Thyroid gland (tissue), 4 donors: ENCODE results near the gene UFC1. TPM values are rescaled to one million over a fixed set of nuclear protein-coding genes. Genes with fewer than 3 reads are reported as not detected.

ENCODE experiments used
- DNase-seq, 2 donors: peaks; one replicate each; pipeline ENCODE4 v3.0.0-alpha.2; 2019
- H3K27ac ChIP-seq, 3 donors: fragments of 200-600 bp; sonication (generic); 1 replicate in 2 of 3; 2 replicates in 1 of 3; pipeline ENCODE4 v1.5.1; 2016 to 2019; ENCODE audit warnings: mild to moderate bottlenecking in 1 of 3, moderate library complexity in 1 of 3
- H3K27me3 ChIP-seq: fragments of 200-600 bp; sonication (generic); one replicate; pipeline ENCODE4 v1.5.1; 2019
- H3K36me3 ChIP-seq, 2 donors: fragments of 200-600 bp; sonication (generic); one replicate each; pipeline ENCODE4 v1.5.1; 2016 to 2019
- H3K4me1 ChIP-seq, 2 donors: fragments of 200-600 bp; sonication (generic); one replicate each; pipeline ENCODE4 v1.5.1; 2017 to 2019
- H3K4me3 ChIP-seq, 3 donors: fragments of 200-600 bp; sonication (generic); replicated peaks in 1 of 3; 1 replicate in 2 of 3; 2 replicates in 1 of 3; pipeline ENCODE4 v1.5.1; 2016; ENCODE audit warnings: mild to moderate bottlenecking in 1 of 3
- H3K9me3 ChIP-seq: fragments of 200-600 bp; sonication (generic); one replicate; pipeline ENCODE4 v1.5.1; 2017
- CTCF ChIP-seq, 6 experiments: fragments of 200-600 bp in 3 of 6; fragments of 450-650 bp in 3 of 6; sonication (generic) in 3 of 6; IDR thresholded peaks; one replicate each; pipeline ENCODE4 v1.5.1; 2016 to 2019; ENCODE audit warnings: antibody characterized with exemption in 6 of 6, mild to moderate bottlenecking in 2 of 6, inconsistent platforms in 1 of 6, moderate library complexity in 1 of 6
- POLR2A ChIP-seq, 2 donors: fragments of 450-650 bp; IDR thresholded peaks; one replicate each; pipeline ENCODE4 v1.6.1; 2017; ENCODE audit warnings: antibody characterized with exemption in 2 of 2, mild to moderate bottlenecking in 2 of 2, moderate library complexity in 1 of 2
- WGBS, 2 donors: methylation state at CpG; one replicate each; pipeline ENCODE4 v1.1.5; 2017; 5-methylcytosine and 5-hydroxymethylcytosine counted together
- intact Hi-C: fragments of 100-400 bp; cut with DNase I; formaldehyde crosslinking; loops from one replicate; pipeline ENCODE4 v1.15.1; 2023
- total RNA-seq, 4 donors: library from RNA; depleted of rRNA; stranded (reverse); fragments of >200 nt; gene quantifications; one replicate each; pipeline ENCODE4 v1.2.3, GENCODE V29; 2016

UFC1 gene
- total RNA-seq, 4 donors from 2014 or later, result 37.6 to 90.4 (median 62.1) TPM

- no peak overlapping the region for H3K27ac ChIP-seq
- peaks cover 20 to 32% of the 10 kb centered on the region in 2 donors for H3K4me1 ChIP-seq
- no peak for DNase-seq
- 96% methylated on average over 3 of the region's 3 CpGs for WGBS, 2 donors
- intact Hi-C loops, result no loop called here
- H3K9me3 ChIP-seq, result no peaks in the 10 kb centered on the region
- TF ChIP-seq POLR2A (IDR thresholded peaks at IDR 0.05), result no peak
- TF ChIP-seq CTCF (IDR thresholded peaks at IDR 0.05), result no peak
- no peaks in the 10 kb centered on the region for H3K27me3 ChIP-seq
- H3K36me3 ChIP-seq, result peaks cover 33 to 38% of the 10 kb centered on the region in 2 donors
- no peak overlapping the region for H3K4me3 ChIP-seq
Observed at GRCh38 chr1:161121042-161121650, 32.6 kb upstream of the UFC1 start.

- Histone ChIP-seq H3K36me3 (peaks cover 33 to 38% of the 10 kb centered on the region in 2 donors), H3K9me3 (no peaks in the 10 kb centered on the region), H3K27ac (no peak overlapping the region), H3K4me1 (peaks cover 15 to 25% of the 10 kb centered on the region in 2 donors), H3K4me3 (no peak overlapping the region), H3K27me3 (no peaks in the 10 kb centered on the region)
- TF ChIP-seq POLR2A (IDR thresholded peaks at IDR 0.05), result no peak
- no peak for TF ChIP-seq CTCF (IDR thresholded peaks at IDR 0.05)
- 68 to 72% methylated on average over 4 of the region's 4 CpGs for WGBS, 2 donors
- intact Hi-C loops, result no loop called here
- no peak for DNase-seq
Observed at GRCh38 chr1:161121834-161122233, 31.9 kb upstream of the UFC1 start.

GRCh38 chr1:161122967-161123366 is 30.8 kb upstream of the UFC1 start:
- intact Hi-C loops, result no loop called here
- H3K9me3 ChIP-seq, result no peaks in the 10 kb centered on the region
- H3K4me1 ChIP-seq, result peaks cover 10 to 22% of the 10 kb centered on the region in 2 donors
- 90 to 92% methylated on average over 6 of the region's 6 CpGs for WGBS, 2 donors
- TF ChIP-seq CTCF (IDR thresholded peaks at IDR 0.05) (no peak), POLR2A (IDR thresholded peaks at IDR 0.05) (no peak)
- DNase-seq, result no peak
- no peaks in the 10 kb centered on the region for H3K27me3 ChIP-seq
- peaks cover 39 to 42% of the 10 kb centered on the region in 2 donors for H3K36me3 ChIP-seq
- H3K27ac ChIP-seq, result no peak overlapping the region
- H3K4me3 ChIP-seq, result no peak overlapping the region

- H3K4me3 ChIP-seq, result no peak overlapping the region
- no peak for TF ChIP-seq CTCF (IDR thresholded peaks at IDR 0.05)
- no peak for TF ChIP-seq POLR2A (IDR thresholded peaks at IDR 0.05)
- no peaks in the 10 kb centered on the region for H3K9me3 ChIP-seq
- intact Hi-C loops, result no loop called here
- WGBS, 2 donors, result 90 to 92% methylated on average over 2 of the region's 2 CpGs
- DNase-seq, result no peak
- peaks cover 26 to 28% of the 10 kb centered on the region in 2 donors for H3K36me3 ChIP-seq
- peaks cover 11 to 18% of the 10 kb centered on the region in 2 donors for H3K4me1 ChIP-seq
- H3K27ac ChIP-seq, result no peak overlapping the region
- H3K27me3 ChIP-seq, result no peaks in the 10 kb centered on the region
Observed at GRCh38 chr1:161127649-161128048, 26.1 kb upstream of the UFC1 start.

- no peak overlapping the region for H3K27ac ChIP-seq
- intact Hi-C loops, result no loop called here
- no peaks in the 10 kb centered on the region for H3K27me3 ChIP-seq
- 95 to 97% methylated on average over 4 of the region's 4 CpGs for WGBS, 2 donors
- H3K36me3 ChIP-seq, result peaks cover 18 to 19% of the 10 kb centered on the region in 2 donors
- no peak for DNase-seq
- no peak for TF ChIP-seq POLR2A (IDR thresholded peaks at IDR 0.05)
- no peak for TF ChIP-seq CTCF (IDR thresholded peaks at IDR 0.05)
- H3K4me3 ChIP-seq, result no peak overlapping the region
- H3K9me3 ChIP-seq, result no peaks in the 10 kb centered on the region
- H3K4me1 ChIP-seq, result peaks cover 15 to 22% of the 10 kb centered on the region in 2 donors
Observed at GRCh38 chr1:161128591-161129420, 25.0 kb upstream of the UFC1 start.
